HepG2 (cell line): ENCODE results near the gene KL. TPM values are rescaled to one million over a fixed set of nuclear protein-coding genes. Genes with fewer than 3 reads are reported as not detected.

Source experiments
- CBX2 ChIP-seq, 2 experiments: fragments of 200-600 bp in 1 of 2; sonication (generic); formaldehyde crosslinking in 1 of 2; IDR thresholded peaks; 2 replicates each; pipeline versions ENCODE4 v1.7.0 to v1.8.1; 2018 to 2022; ENCODE audit warnings: low read depth in 2 of 2, low read length in 1 of 2, mild to moderate bottlenecking in 1 of 2, missing genetic modification reagents in 1 of 2
- DNMT3B ChIP-seq: conservative IDR thresholded peaks from 2 replicates; pipeline ENCODE4 v1.6.1; 2016; ENCODE audit warnings: missing biosample characterization, control low read depth
- ETV5 ChIP-seq: IDR thresholded peaks from 2 replicates; pipeline ENCODE4 v1.6.1; 2018; ENCODE audit warnings: missing biosample characterization, missing genetic modification reagents, inconsistent platforms, borderline replicate concordance
- EZH2 ChIP-seq: conservative IDR thresholded peaks from 2 replicates; pipeline ENCODE4 v1.6.1; 2012; ENCODE audit warnings: mild to moderate bottlenecking, low read depth, low read length, moderate library complexity
- MTA3 ChIP-seq: sonication (generic); formaldehyde crosslinking; IDR thresholded peaks from 2 replicates; pipeline ENCODE4 v1.4.0; 2020; ENCODE audit warnings: missing genetic modification reagents
- NFIB ChIP-seq: sonication (generic); formaldehyde crosslinking; IDR thresholded peaks from 2 replicates; pipeline ENCODE4 v1.9.0; 2021; ENCODE audit warnings: missing genetic modification reagents, mild to moderate bottlenecking, borderline replicate concordance
- NFYC ChIP-seq: IDR thresholded peaks from 2 replicates; pipeline ENCODE4 v1.6.1; 2016; ENCODE audit warnings: missing genetic modification reagents, missing compliant biosample characterization
- PAWR ChIP-seq: sonication (generic); formaldehyde crosslinking; IDR thresholded peaks from 2 replicates; pipeline ENCODE4 v1.4.0; 2020; ENCODE audit warnings: missing genetic modification reagents, mild to moderate bottlenecking, borderline replicate concordance
- PITX1 ChIP-seq: sonication (generic); formaldehyde crosslinking; IDR thresholded peaks from 2 replicates; pipeline ENCODE4 v1.5.1; 2020; ENCODE audit warnings: mild to moderate bottlenecking, missing genetic modification reagents
- PTBP1 ChIP-seq: fragments of 200-400 bp; formaldehyde crosslinking; IDR thresholded peaks from 2 replicates; pipeline ENCODE4 v1.6.1; 2018; ENCODE audit warnings: low read length, low read depth; ENCODE audit not compliant: poor library complexity, severe bottlenecking
- RBM39 ChIP-seq: fragments of 200-400 bp; formaldehyde crosslinking; IDR thresholded peaks from one replicate; pipeline ENCODE4 v1.6.1; 2018; ENCODE audit warnings: antibody characterized with exemption, mild to moderate bottlenecking, low read depth, low read length; ENCODE audit not compliant: poor library complexity, severe bottlenecking
- RXRB ChIP-seq: IDR thresholded peaks from 2 replicates; pipeline ENCODE4 v1.6.1; 2016; ENCODE audit warnings: borderline replicate concordance, missing genetic modification reagents, missing compliant biosample characterization
- TBX2 ChIP-seq: sonication (generic); formaldehyde crosslinking; IDR thresholded peaks from 2 replicates; pipeline ENCODE4 v1.5.0; 2020; ENCODE audit warnings: missing genetic modification reagents, mild to moderate bottlenecking, borderline replicate concordance
- ZNF121 ChIP-seq: sonication (generic); formaldehyde crosslinking; IDR thresholded peaks from 2 replicates; pipeline ENCODE4 v1.5.0; 2020; ENCODE audit warnings: mild to moderate bottlenecking, missing genetic modification reagents
- ZNF598 ChIP-seq: sonication (generic); formaldehyde crosslinking; IDR thresholded peaks from 2 replicates; pipeline ENCODE4 v1.5.1; 2020; ENCODE audit warnings: mild to moderate bottlenecking, missing genetic modification reagents, borderline replicate concordance
- ZNF615 ChIP-seq: sonication (generic); formaldehyde crosslinking; IDR thresholded peaks from 2 replicates; pipeline ENCODE4 v1.5.0; 2020; ENCODE audit warnings: mild to moderate bottlenecking, missing genetic modification reagents, borderline replicate concordance
- ZNF629 ChIP-seq: sonication (generic); formaldehyde crosslinking; conservative IDR thresholded peaks from 2 replicates; pipeline ENCODE4 v1.5.0; 2020; ENCODE audit warnings: missing genetic modification reagents
- polyA plus RNA-seq, 8 experiments: library from polyadenylated mRNA; depleted of rRNA in 3 of 8; stranded (reverse) in 7 of 8; unstranded in 1 of 8; fragments of >200 nt; fragmentation: Illumina TruSeq in 4 of 8; extraction: Trizol in 4 of 8; gene quantifications; 2 replicates each; pipeline versions ENCODE4 v1.2.1 to v1.2.3, GENCODE V29; 2011 to 2016; ENCODE audit warnings: low read depth in 4 of 8, missing spikeins in 1 of 8, mixed read lengths in 1 of 8; ENCODE audit not compliant: insufficient read depth in 1 of 8
- total RNA-seq, 5 experiments: library from RNA; depleted of rRNA; stranded (reverse); fragments of >200 nt; fragmentation: Illumina TruSeq; extraction: Trizol; gene quantifications; 2 replicates each; pipeline ENCODE4 v1.2.3, GENCODE V29; 2016; ENCODE audit warnings: low read depth in 1 of 5
- TF ChIP-seq, protein P1 (sequence below): sonication (generic); formaldehyde crosslinking; conservative IDR thresholded peaks from 2 replicates; pipeline ENCODE4 v1.8.0; 2022; ENCODE audit warnings: missing genetic modification reagents
- TF ChIP-seq, protein P2 (sequence below): IDR thresholded peaks from 2 replicates; pipeline ENCODE4 v1.6.1; 2016
- TF ChIP-seq, protein P3 (sequence below): IDR thresholded peaks from 2 replicates; pipeline ENCODE4 v1.6.1; 2016; ENCODE audit warnings: missing genetic modification reagents, missing compliant biosample characterization
- TF ChIP-seq, protein P4 (sequence below): sonication (generic); formaldehyde crosslinking; IDR thresholded peaks from 2 replicates; pipeline ENCODE4 v1.5.0; 2020; ENCODE audit warnings: missing genetic modification reagents
- TF ChIP-seq, protein P5 (sequence below): sonication (generic); formaldehyde crosslinking; IDR thresholded peaks from 2 replicates; pipeline ENCODE4 v1.5.1; 2020; ENCODE audit warnings: missing genetic modification reagents, mild to moderate bottlenecking, borderline replicate concordance

Gene KL
- total and polyA plus RNA-seq, 2 of the 13 experiments (the other 11 are each of a cell fraction or from before 2014, with no cell fraction given): not detected

DNA sequence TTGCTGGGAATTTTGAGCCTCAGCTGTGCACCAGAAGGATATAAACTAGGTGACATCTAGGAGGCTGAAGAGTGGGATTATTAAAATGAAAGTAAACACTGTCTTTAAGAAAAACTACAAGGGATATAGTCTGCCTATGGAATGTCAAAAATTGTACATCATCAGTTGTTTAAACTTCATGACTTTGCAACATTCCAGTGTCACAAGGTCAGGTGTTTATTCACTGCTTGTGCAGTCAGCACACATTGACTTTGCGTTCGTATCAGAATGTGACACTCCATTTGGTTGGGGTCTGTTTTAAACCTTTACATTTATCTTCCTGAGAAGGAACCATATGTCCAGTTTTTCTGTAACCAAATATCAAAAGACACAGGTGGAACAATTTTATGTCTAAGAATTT is 85.6 kb downstream of the KL start (continued):
- TF ChIP-seq, protein P1, sequence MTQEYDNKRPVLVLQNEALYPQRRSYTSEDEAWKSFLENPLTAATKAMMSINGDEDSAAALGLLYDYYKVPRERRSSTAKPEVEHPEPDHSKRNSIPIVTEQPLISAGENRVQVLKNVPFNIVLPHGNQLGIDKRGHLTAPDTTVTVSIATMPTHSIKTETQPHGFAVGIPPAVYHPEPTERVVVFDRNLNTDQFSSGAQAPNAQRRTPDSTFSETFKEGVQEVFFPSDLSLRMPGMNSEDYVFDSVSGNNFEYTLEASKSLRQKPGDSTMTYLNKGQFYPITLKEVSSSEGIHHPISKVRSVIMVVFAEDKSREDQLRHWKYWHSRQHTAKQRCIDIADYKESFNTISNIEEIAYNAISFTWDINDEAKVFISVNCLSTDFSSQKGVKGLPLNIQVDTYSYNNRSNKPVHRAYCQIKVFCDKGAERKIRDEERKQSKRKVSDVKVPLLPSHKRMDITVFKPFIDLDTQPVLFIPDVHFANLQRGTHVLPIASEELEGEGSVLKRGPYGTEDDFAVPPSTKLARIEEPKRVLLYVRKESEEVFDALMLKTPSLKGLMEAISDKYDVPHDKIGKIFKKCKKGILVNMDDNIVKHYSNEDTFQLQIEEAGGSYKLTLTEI: no peak
- TF ChIP-seq CBX2 (IDR thresholded peaks at IDR 0.05; ENCODE audit: low read depth, low read length) (no peak), CBX2 (CRISPR knock-in tag; IDR thresholded peaks at IDR 0.05; ENCODE audit: low read depth) (no peak), DNMT3B (CRISPR knock-in tag) (no peak), ZNF598 (CRISPR knock-in tag) (no peak), PAWR (CRISPR knock-in tag) (no peak), NFIB (CRISPR knock-in tag) (no peak), ETV5 (CRISPR knock-in tag) (no peak), MTA3 (CRISPR knock-in tag) (no peak), ZNF629 (CRISPR knock-in tag) (no peak), TBX2 (CRISPR knock-in tag) (no peak), EZH2 (no peak), ZNF615 (CRISPR knock-in tag) (no peak), PTBP1 (no peak), NFYC (CRISPR knock-in tag) (no peak), RXRB (CRISPR knock-in tag) (0 out of 2 replicates have a peak, but pooled peaks have one; percentile 17), RBM39 (no peak), PITX1 (CRISPR knock-in tag) (no peak), ZNF121 (no peak)
- TF ChIP-seq, protein P2, sequence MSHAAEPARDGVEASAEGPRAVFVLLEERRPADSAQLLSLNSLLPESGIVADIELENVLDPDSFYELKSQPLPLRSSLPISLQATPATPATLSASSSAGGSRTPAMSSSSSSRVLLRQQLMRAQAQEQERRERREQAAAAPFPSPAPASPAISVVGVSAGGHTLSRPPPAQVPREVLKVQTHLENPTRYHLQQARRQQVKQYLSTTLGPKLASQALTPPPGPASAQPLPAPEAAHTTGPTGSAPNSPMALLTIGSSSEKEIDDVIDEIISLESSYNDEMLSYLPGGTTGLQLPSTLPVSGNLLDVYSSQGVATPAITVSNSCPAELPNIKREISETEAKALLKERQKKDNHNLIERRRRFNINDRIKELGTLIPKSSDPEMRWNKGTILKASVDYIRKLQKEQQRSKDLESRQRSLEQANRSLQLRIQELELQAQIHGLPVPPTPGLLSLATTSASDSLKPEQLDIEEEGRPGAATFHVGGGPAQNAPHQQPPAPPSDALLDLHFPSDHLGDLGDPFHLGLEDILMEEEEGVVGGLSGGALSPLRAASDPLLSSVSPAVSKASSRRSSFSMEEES: peak; percentile 92
- TF ChIP-seq, protein P3, sequence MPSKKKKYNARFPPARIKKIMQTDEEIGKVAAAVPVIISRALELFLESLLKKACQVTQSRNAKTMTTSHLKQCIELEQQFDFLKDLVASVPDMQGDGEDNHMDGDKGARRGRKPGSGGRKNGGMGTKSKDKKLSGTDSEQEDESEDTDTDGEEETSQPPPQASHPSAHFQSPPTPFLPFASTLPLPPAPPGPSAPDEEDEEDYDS (CRISPR knock-in tag): no peak
- TF ChIP-seq, protein P4, sequence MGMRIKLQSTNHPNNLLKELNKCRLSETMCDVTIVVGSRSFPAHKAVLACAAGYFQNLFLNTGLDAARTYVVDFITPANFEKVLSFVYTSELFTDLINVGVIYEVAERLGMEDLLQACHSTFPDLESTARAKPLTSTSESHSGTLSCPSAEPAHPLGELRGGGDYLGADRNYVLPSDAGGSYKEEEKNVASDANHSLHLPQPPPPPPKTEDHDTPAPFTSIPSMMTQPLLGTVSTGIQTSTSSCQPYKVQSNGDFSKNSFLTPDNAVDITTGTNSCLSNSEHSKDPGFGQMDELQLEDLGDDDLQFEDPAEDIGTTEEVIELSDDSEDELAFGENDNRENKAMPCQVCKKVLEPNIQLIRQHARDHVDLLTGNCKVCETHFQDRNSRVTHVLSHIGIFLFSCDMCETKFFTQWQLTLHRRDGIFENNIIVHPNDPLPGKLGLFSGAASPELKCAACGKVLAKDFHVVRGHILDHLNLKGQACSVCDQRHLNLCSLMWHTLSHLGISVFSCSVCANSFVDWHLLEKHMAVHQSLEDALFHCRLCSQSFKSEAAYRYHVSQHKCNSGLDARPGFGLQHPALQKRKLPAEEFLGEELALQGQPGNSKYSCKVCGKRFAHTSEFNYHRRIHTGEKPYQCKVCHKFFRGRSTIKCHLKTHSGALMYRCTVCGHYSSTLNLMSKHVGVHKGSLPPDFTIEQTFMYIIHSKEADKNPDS (CRISPR knock-in tag): no peak
- TF ChIP-seq, protein P5, sequence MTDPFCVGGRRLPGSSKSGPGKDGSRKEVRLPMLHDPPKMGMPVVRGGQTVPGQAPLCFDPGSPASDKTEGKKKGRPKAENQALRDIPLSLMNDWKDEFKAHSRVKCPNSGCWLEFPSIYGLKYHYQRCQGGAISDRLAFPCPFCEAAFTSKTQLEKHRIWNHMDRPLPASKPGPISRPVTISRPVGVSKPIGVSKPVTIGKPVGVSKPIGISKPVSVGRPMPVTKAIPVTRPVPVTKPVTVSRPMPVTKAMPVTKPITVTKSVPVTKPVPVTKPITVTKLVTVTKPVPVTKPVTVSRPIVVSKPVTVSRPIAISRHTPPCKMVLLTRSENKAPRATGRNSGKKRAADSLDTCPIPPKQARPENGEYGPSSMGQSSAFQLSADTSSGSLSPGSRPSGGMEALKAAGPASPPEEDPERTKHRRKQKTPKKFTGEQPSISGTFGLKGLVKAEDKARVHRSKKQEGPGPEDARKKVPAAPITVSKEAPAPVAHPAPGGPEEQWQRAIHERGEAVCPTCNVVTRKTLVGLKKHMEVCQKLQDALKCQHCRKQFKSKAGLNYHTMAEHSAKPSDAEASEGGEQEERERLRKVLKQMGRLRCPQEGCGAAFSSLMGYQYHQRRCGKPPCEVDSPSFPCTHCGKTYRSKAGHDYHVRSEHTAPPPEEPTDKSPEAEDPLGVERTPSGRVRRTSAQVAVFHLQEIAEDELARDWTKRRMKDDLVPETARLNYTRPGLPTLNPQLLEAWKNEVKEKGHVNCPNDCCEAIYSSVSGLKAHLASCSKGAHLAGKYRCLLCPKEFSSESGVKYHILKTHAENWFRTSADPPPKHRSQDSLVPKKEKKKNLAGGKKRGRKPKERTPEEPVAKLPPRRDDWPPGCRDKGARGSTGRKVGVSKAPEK (CRISPR knock-in tag): no peak
